NCI-H2196 (cell line): ENCODE data around the gene PRDX5.
"Not testable (repeated sequence)": the region's sequence is repeated elsewhere in the genome, so short reads cannot be mapped to it uniquely, and the experiment has no call there.

Experiments used
- DNase-seq: peaks from one replicate; lab custom pipeline; 2025; ENCODE audit not compliant: unreplicated experiment; lab: John Stamatoyannopoulos, UW

PRDX5 gene

DNA sequence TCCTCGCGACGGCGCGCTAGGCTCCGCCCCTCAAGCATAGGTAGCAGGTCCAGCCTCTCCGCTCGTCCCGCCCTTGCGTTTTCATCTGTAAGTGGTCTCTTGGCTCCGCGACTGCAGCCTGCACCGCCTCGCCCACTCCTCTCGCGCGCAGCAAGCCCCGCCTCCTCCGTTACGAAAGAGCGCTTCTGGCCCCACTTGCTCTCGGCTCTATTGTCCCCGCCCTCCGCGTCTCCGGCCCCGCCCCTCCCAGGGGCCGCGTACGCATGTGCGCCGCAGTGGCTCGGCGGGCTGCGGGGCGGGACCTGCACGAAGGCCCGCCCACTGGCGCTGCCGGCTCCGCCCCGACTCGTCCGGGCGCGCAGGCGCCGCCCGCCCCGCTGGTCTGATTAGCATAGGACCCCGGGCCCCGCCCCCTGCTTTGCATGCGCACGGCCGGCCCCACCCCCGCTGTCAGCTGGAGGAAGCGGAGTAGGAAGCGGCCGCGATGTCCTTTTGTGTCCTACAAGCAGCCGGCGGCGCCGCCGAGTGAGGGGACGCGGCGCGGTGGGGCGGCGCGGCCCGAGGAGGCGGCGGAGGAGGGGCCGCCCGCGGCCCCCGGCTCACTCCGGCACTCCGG is 12.7 kb upstream of the PRDX5 start, which contains the start of gene ESRRA:
Gene ESRRA, plus strand, starts transcription at position 450 of the 616 bp plus-strand sequence. CDS start 1,656 bp downstream, outside the sequence.
- peak; percentile 100 for DNase-seq

DNA sequence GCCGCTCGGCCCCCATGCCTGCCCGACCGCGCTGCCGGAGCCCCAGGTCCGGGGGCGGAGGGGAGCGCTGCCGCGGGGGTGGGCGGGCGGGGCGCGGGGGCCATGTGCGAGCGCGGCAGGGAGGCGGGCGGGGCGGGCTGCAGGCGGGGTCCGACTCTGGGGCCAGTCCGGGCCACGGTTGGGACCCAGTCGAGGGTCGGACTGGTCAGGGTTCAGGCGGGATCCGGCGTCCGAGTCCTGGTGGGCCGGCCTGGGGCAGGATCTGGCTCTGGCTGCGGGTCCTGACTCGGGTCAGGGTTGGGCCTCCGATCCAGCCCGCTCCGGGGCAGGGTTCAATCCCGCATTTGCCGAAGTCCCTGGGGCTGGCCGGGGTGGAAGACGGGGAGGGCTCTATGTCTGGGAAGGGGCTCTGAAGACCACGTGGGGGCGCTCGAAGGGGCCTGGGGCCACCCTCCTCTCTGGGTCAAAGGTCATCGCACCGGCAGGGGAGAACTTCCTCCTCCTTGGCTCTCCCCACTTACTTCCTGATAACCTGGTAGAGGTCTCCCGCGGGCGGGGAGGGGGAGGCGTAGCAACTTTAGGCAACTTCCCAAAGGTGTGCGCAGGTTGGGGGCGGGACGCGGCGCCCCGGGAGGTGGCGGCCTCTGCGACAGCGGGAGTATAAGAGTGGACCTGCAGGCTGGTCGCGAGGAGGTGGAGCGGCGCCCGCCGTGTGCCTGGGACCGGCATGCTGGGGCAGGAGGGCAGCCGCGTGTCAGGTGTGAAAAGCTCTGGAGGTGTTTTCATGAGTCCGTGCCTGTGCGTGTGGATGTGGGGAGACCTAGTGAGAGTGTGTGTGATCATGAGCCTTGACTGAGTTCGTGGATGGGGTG is 12.0 kb upstream of the PRDX5 start:
- peak; percentile 45 for DNase-seq

DNA sequence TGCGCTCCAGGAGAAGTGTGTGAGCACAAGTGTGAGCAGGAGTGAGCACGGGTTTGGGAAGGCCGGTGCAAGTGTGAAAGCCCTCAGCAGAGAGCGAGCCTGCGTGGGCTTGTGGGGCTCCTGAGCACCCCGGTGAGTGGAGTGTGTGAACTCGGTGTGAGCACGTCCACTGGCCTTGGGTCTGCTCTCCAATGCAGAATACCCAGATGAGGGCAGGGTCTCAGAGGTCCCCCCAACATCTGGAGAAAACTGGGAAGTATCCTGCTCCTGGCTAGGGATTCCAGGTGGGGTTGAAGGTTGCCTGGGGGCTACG is 11.4 kb upstream of the PRDX5 start:
- DNase-seq, result no peak

DNA sequence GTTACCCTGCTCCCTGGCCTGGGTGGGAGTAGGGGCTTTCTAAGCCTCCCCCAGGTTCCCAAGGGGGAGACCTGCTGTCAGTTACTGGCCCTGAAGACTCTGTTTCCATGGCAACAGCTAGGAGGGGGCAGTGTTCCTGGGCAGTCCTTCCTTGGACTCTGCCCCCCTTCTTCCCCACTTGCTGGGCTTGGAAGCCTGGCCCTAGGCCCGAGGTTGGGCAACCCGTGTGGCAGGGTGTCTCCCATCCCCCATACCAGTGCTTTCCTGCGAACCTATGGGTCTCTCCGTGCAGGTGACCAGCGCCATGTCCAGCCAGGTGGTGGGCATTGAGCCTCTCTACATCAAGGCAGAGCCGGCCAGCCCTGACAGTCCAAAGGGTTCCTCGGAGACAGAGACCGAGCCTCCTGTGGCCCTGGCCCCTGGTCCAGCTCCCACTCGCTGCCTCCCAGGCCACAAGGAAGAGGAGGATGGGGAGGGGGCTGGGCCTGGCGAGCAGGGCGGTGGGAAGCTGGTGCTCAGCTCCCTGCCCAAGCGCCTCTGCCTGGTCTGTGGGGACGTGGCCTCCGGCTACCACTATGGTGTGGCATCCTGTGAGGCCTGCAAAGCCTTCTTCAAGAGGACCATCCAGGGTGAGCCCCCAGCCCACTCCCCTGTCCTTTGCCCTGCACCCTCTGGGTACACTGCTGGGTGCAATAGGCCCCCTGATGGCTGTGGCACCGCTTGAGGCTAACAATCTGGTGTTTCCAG is 10.9 kb upstream of the PRDX5 start:
- DNase-seq, result no peak

DNA sequence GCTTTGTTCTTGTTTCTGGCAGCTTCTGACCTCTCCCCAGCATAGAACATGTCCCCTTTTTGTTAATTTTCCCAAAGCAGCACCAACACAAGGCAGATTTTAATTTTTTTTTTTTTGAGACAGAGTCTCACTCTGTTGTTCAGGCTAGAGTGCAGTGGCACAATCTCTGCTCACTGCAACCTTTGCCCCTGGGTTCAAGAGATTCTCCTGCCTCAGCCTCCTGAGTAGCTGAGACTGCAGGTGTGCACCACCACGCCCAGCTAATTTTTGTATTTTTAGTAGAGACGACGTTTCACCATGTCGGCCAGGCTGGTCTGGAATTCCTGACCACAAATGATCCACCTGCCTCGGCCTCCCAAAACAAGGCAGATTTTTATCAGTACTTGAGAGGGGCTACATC is 10.1 kb upstream of the PRDX5 start:
- DNase-seq, result not testable (repeated sequence)

DNA sequence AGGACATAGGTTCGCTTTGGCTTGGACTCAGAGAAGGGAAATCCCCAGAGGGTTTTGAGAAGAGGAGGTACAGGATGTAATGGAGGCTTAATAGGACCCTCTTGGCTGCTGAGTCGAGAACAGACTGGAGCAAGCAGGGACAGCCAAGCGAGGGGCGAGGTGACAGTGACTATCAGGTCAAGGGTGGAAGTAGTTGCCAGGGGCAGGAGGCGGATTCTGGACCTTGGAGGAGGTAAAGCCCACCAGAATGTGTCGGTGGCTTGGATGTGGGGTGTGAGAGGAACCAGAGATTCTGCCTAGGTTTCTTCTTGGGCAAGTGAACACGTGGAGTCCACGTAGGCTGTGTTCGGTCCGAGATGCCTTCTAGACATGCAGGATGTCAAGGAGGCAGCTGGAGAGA is 5.0 kb upstream of the PRDX5 start:
- no peak for DNase-seq

DNA sequence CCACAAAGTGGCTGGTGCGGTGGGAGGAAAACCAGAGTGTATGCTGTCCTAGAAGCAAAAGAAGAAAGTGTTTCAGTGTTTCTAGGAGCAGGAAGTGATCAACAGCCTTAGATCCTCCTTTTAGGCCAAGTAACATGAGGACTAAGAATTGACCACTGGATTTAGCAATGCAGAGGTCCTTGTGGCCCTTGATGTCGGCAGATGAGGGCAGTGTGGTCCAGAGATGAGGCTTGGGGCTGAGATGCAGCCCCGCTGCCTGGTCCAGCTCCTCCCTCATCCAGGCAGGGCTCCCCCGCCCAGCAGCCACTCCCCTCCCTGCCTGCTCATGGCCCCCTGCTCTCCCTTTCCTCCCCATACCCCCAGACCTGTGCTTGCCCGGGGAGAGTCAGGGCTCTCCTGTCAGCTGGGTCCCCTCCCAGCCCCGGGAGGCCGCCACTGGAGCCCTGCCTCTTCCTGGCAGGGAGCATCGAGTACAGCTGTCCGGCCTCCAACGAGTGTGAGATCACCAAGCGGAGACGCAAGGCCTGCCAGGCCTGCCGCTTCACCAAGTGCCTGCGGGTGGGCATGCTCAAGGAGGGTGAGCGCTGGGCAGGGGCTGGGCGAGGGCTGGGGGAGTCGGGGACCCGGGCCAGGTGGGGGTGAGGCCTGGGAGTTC is 4.3 kb upstream of the PRDX5 start:
- DNase-seq, result peak; percentile 36

DNA sequence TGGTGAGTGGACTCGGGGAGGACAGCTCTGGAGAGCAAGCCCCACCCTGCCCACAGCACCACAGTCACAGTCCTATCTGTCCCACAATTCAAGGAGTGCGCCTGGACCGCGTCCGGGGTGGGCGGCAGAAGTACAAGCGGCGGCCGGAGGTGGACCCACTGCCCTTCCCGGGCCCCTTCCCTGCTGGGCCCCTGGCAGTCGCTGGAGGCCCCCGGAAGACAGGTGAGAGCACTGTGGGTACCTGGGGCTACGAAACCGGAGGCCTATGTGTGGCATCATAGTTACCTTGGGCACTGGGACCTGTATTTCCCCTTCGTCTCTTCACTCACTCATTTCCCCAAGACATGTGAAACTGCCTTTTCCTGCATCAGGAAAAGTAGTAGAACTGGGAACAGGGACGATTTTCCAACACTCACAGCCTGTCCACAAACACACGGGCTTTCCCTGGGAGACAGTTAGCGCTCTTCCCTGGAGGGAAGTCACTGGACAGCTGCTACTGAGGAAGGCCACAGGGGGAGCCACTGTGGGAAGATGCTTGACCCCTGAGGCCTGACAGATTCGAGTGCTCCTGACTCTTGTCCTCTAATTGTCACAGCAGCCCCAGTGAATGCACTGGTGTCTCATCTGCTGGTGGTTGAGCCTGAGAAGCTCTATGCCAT is 3.6 kb upstream of the PRDX5 start:
- no peak for DNase-seq

DNA sequence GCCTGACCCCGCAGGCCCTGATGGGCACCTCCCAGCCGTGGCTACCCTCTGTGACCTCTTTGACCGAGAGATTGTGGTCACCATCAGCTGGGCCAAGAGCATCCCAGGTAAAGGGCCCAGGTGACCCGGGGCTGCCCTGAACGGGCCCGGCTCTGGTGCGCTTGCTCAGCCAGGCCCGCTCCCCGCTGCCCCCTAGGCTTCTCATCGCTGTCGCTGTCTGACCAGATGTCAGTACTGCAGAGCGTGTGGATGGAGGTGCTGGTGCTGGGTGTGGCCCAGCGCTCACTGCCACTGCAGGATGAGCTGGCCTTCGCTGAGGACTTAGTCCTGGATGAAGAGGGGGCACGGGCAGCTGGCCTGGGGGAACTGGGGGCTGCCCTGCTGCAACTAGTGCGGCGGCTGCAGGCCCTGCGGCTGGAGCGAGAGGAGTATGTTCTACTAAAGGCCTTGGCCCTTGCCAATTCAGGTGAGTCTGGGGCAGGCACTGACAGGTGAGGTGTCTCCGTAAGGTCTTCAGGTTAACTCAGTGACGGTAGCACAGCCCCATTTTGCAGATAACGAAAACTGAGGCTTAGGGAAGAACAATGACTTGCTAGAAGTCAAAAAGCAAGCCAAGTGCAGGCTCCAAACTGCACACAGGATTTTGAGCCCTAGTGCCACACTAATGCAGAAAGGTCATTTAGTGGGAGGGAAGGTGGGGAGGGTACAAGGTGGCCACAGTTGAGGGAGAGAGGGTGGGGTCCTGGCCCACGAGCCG is 2.9 kb upstream of the PRDX5 start:
- DNase-seq, result no peak

DNA sequence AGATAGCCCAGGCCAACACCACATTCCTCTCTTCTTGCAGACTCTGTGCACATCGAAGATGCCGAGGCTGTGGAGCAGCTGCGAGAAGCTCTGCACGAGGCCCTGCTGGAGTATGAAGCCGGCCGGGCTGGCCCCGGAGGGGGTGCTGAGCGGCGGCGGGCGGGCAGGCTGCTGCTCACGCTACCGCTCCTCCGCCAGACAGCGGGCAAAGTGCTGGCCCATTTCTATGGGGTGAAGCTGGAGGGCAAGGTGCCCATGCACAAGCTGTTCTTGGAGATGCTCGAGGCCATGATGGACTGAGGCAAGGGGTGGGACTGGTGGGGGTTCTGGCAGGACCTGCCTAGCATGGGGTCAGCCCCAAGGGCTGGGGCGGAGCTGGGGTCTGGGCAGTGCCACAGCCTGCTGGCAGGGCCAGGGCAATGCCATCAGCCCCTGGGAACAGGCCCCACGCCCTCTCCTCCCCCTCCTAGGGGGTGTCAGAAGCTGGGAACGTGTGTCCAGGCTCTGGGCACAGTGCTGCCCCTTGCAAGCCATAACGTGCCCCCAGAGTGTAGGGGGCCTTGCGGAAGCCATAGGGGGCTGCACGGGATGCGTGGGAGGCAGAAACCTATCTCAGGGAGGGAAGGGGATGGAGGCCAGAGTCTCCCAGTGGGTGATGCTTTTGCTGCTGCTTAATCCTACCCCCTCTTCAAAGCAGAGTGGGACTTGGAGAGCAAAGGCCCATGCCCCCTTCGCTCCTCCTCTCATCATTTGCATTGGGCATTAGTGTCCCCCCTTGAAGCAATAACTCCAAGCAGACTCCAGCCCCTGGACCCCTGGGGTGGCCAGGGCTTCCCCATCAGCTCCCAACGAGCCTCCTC is 2.0 kb upstream of the PRDX5 start:
- DNase-seq, result not testable (repeated sequence)

DNA sequence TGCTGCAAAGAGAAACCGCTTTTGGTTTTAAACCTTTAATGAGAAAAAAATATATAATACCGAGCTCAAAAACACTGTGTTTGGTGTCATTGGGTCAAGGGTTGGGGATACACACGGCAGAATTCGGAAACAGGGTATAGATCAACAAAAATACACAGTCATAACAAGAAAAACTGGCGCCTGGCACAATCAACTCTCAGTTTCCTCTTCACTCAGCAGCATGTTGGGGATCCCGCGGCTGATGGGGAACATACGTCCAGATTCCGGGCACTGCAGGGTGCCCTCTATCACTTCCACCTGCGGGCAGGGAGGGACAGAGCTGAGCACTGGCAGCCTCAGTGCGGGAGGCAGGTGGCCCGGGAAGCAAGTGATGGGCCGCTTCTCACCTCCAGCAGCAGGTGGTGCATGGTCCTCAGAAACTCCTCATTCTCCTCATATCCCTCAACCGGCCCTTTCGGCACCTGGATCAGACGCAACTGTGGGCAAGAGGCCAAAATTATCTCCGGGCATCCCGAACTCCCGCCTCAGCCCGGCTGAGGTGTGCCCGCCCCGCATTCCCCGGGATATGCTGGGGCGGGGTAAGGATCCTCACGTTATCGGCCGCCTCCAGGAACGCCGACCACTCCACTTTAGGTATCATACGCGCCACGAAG is 1.1 kb upstream of the PRDX5 start:
- DNase-seq, result peak; percentile 74

DNA sequence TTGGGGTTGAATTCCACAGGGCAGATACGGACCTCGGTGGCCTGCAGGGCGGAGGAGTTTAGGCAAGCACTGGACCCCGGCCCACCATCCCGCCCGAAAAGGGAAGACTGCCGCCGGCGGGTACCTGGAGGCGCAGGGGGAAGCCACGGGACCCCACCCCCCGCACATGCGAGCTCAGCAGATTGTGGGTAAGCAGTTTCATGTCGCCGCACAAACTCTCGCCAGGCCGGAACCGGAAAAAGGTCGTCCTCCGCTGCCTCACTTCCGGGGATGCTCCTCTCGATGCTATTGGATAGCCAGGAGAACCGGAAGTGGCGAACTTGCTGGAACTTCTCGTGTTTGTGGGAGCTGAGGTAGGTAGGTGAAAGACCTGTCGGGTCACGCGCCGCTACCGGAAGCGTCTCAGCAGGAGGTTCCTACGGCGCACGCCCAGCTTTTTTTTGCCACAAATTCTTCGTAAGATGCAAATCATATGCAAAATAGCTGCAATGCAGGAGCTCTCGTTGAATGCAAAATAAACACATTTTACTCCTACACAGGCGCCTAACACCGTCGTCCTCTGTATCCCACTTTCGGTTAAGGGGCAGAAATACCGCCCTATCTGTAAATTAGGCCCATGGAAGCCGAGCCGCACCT is 478 bp upstream of the PRDX5 start, which contains the start of gene TRMT112:
Gene TRMT112, minus strand, starts transcription at position 235 of the 636 bp plus-strand sequence. Its CDS starts 33 bp downstream, at position 202.
- DNase-seq, result peak; percentile 96

DNA sequence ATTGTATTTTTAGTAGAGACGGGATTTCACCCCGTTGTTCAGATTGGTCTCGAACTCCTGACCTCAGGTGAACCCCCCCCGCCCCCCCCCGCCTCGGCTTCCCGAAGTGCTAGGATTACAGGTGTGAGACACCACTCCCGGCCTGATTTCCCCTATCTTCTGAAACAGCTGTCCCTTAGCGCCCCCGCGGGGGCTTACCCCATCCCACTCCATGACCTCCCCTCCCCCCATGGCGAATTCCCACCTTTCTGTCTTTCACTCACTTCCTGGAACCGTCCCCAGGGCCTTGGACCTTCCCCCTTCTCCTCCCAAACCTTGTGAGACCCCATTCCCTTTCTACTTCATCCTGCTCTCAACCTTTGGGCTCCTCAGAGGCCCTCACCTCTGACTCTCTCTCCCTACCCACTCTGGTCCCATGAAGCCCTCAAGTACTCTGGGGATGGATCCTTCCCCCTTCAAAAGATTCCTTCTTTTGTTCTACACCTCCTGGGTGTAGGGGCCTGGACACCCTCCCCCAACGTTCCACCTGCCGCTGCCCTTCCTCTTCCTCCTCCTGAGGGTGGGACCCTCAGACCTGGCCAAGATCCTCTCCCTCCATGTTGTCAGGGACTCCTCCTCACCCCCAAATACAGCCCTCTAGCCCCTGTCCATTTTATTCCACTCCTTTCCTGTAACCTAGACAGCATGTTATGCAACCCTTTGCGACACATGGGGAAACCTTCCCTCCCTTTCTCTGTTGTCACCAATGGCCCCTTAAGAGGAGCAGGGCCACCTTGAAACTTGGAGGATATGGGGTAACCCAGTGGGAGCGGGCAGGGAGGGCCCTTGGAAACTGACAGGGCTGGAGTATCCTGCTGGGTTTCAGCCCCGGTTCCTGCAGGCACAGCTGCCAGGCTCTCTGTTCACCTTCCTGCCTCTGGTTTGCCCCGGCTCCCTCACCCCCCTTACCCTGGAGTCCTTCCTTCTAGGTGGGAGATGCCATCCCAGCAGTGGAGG is 1.1 kb downstream of the PRDX5 start:
- no peak for DNase-seq

DNA sequence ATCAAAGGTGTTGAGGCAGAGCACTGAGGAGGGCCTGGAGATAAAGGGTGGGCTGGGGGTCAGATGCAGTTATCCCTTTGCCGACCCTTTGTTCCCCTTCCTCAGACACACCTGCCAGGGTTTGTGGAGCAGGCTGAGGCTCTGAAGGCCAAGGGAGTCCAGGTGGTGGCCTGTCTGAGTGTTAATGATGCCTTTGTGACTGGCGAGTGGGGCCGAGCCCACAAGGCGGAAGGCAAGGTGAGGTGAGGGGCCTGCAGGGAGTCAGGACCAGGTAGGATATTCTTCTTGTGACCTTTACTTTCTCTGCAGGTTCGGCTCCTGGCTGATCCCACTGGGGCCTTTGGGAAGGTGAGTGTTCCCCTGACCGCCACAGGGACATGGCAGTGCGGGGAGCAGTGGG is 2.6 kb downstream of the PRDX5 start:
- no peak for DNase-seq

DNA sequence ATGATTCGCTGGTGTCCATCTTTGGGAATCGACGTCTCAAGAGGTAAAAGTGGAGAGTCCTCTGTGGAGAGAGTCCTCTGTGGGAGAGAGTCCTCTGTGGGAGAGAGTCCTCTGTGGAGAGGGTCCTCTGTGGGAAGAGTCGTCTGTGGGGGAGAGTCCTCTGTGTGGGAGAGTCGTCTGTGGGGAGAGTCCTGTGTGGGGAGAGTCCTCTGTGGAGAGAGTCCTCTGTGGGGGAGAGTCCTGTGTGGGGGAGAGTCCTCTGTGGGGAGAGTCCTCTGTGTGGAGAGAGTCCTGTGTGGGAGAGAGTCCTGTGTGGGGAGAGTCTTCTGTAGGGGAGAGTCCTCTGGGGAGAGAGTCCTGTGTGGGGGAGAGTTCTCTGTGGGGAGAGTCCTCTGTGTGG is 3.1 kb downstream of the PRDX5 start:
- no peak for DNase-seq

DNA sequence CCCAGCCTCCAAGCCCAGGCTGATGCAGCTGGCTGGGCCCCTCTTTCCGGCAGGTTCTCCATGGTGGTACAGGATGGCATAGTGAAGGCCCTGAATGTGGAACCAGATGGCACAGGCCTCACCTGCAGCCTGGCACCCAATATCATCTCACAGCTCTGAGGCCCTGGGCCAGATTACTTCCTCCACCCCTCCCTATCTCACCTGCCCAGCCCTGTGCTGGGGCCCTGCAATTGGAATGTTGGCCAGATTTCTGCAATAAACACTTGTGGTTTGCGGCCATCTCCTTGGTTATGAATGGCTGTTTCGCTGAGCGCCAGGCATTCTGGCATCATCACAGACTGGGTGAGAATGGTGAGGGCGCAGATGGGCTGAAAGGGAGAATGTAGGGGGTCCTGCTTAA is 3.6 kb downstream of the PRDX5 start:
- DNase-seq, result peak; percentile 79

DNA sequence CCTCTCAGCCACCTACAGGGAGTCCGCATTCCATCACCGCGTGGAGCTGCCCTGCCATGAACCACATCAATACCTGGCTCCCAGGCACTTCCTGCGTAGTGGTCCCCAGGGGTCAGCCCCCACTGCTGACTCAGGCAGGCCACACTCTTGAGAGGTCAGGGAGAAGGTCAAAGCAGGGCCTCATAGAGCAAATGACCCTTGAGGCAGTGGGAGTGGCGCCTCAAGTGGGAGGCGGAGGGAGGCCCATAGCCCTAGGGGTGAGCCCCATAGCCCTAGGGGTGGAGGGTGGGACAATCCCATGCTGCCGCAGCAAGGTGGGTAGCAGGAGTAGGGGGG is 5.0 kb downstream of the PRDX5 start:
- DNase-seq, result no peak
